PC-3 (cell line): Measurements from ENCODE around the gene WHRN. TPM values are rescaled to one million over a fixed set of nuclear protein-coding genes. Genes with fewer than 3 reads are reported as not detected.

Experiments used
- ATAC-seq: fragments of 200-7000 bp; cut with Tn5 transposase; 2 replicates; pipeline ENCODE4 v1.9.1; 2020; ENCODE audit warnings: mild to moderate bottlenecking, moderate library complexity
- BruUV-seq: library from RNA; stranded (reverse); fragments of 400-500 nt; replicated peaks from 2 replicates; lab custom pipeline; 2021; lab: Mats Ljungman, UMichigan
- CTCF ChIA-PET: fragments of 300-600 bp; sonication (Branson Sonifier 250); formaldehyde crosslinking; loops from one replicate; lab custom pipeline; 2022; ENCODE audit warnings: antibody characterized with exemption; lab: Charles Lee
- POLR2A ChIA-PET: fragments of 300-600 bp; sonication (Branson Sonifier 250); formaldehyde crosslinking; loops from one replicate; lab custom pipeline; 2022; ENCODE audit warnings: antibody characterized with exemption; ENCODE audit not compliant: unreplicated experiment; lab: Charles Lee
- DNase-seq: peaks from one replicate; pipeline ENCODE4 v3.0.0-alpha.2; 2015
- H2AFZ ChIP-seq: fragments of 300-600 bp; sonication (generic); 2 replicates; pipeline ENCODE4 v1.6.0; 2016; ENCODE audit warnings: antibody characterized with exemption, low read length
- H3F3A ChIP-seq: fragments of 300-600 bp; sonication (generic); one replicate; pipeline ENCODE4 v1.6.0; 2017; ENCODE audit warnings: antibody characterized with exemption, low read length, control low read depth, mild to moderate bottlenecking; ENCODE audit not compliant: unreplicated experiment
- H3K27ac ChIP-seq: fragments of 300-600 bp; sonication (generic); 2 replicates; pipeline ENCODE4 v1.5.1; 2016; ENCODE audit warnings: mild to moderate bottlenecking, low read length
- H3K27me3 ChIP-seq: fragments of 300-600 bp; sonication (generic); 2 replicates; pipeline ENCODE4 v1.6.1; 2016; ENCODE audit warnings: low read length, mixed read lengths
- H3K36me3 ChIP-seq: fragments of 300-600 bp; sonication (generic); 2 replicates; pipeline ENCODE4 v1.6.1; 2016; ENCODE audit warnings: low read depth, mixed run types, low read length, mixed read lengths
- H3K4me1 ChIP-seq: fragments of 300-600 bp; sonication (generic); 2 replicates; pipeline ENCODE4 v1.5.1; 2016; ENCODE audit warnings: low read length; ENCODE audit not compliant: insufficient read depth
- H3K4me2 ChIP-seq: fragments of 300-600 bp; sonication (generic); 2 replicates; pipeline ENCODE4 v1.6.0; 2016; ENCODE audit warnings: low read length
- H3K4me3 ChIP-seq: fragments of 300-600 bp; sonication (generic); 2 replicates; pipeline ENCODE4 v1.5.1; 2016; ENCODE audit warnings: mild to moderate bottlenecking, low read length, mixed read lengths
- H3K79me2 ChIP-seq: fragments of 300-600 bp; sonication (generic); 2 replicates; pipeline ENCODE4 v1.6.1; 2017; ENCODE audit warnings: low read length, mixed read lengths
- H3K9ac ChIP-seq: fragments of 300-600 bp; sonication (generic); 2 replicates; pipeline ENCODE4 v1.6.0; 2016; ENCODE audit warnings: mild to moderate bottlenecking, low read length
- H3K9me2 ChIP-seq: fragments of 300-600 bp; sonication (generic); replicated peaks from 2 replicates; pipeline ENCODE4 v1.6.1; 2016; ENCODE audit warnings: mixed run types, low read length, mixed read lengths
- H3K9me3 ChIP-seq: fragments of 300-600 bp; sonication (generic); 2 replicates; pipeline ENCODE4 v1.6.1; 2016; ENCODE audit warnings: low read length, mixed read lengths
- H4K20me1 ChIP-seq: fragments of 300-600 bp; sonication (generic); 2 replicates; pipeline ENCODE4 v1.6.1; 2016; ENCODE audit warnings: low read length, mixed read lengths
- EZH2 ChIP-seq: fragments of 300-600 bp; sonication (generic); IDR thresholded peaks from one replicate; pipeline ENCODE4 v1.6.1; 2017; ENCODE audit warnings: antibody characterized with exemption, mild to moderate bottlenecking, low read length; ENCODE audit not compliant: unreplicated experiment
- EZH2phosphoT487 ChIP-seq: fragments of 300-600 bp; sonication (generic); IDR thresholded peaks from 2 replicates; pipeline ENCODE4 v1.6.1; 2018; ENCODE audit warnings: mild to moderate bottlenecking, antibody characterized with exemption, low read length, borderline replicate concordance
- intact Hi-C: fragments of 100-400 bp; cut with micrococcal nuclease; formaldehyde crosslinking; loops from 2 replicates; pipeline ENCODE4 v1.9.0; 2023
- total RNA-seq: library from RNA; depleted of rRNA; stranded (reverse); fragments of >200 nt; gene quantifications from 2 replicates; pipeline ENCODE4 v1.2.3, GENCODE V29; 2014
- TF ChIP-seq, protein P1 (sequence below): fragments of 300-600 bp; sonication (generic); conservative IDR thresholded peaks from 2 replicates; pipeline ENCODE4 v1.5.1; 2017; ENCODE audit warnings: antibody characterized with exemption, low read depth, mild to moderate bottlenecking, low read length

The WHRN gene
- total RNA-seq, 1 experiment from 2014 or later, result 10.5 TPM

DNA sequence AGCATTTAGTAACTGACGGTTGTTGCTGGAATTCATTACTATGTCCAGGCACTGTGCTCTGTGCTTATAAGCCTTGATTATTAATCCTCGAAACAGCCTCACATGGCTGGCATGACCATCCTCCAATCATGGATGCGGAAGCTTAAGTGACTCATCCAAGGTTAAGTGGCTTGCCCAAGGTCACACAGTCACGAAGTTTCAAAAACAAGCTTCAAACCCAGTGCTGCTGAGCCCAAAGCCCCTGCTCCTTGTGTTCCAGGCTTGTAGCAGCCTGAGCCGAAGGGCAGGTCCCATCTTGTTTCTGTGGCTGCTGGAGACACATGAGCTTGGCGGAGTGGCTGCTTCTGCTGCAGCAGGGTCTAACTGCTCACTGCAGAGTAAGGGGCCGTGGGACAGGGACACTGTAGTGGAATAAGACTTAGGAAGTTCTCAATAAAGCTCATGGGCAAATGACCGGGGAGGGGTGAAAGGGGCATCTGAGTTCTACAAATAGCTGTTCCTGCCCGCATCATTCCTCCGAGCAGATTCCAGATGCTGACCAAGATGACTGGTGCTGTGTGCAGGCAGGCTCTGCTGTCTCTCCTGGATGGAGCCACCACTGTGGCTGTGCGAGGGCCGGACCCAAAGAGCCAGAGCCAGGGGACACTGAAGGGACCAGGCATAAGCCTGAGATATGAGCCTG, 32.4 kb downstream of the WHRN start:
- H3K4me1 ChIP-seq, result no peaks in the 10 kb centered on the region
- no peaks in the 10 kb centered on the region for H3F3A ChIP-seq
- H3K9me2 ChIP-seq, result no peaks in the 10 kb centered on the region
- intact Hi-C loops, result no loop called here
- DNase-seq (no peak), ATAC-seq (no peak)
- no peaks in the 10 kb centered on the region for H3K27me3 ChIP-seq
- BruUV-seq, result no TSS peak
- no peak overlapping the region for H2AFZ ChIP-seq
- H3K9ac ChIP-seq, result no peak overlapping the region
- H3K9me3 ChIP-seq, result no peaks in the 10 kb centered on the region
- H3K4me3 ChIP-seq, result no peak overlapping the region
- no peaks in the 10 kb centered on the region for H4K20me1 ChIP-seq
- POLR2A ChIA-PET, result no interaction called here
- no peak overlapping the region for H3K4me2 ChIP-seq
- no peak overlapping the region for H3K27ac ChIP-seq
- no peaks in the 10 kb centered on the region for H3K36me3 ChIP-seq
- TF ChIP-seq, protein P1, sequence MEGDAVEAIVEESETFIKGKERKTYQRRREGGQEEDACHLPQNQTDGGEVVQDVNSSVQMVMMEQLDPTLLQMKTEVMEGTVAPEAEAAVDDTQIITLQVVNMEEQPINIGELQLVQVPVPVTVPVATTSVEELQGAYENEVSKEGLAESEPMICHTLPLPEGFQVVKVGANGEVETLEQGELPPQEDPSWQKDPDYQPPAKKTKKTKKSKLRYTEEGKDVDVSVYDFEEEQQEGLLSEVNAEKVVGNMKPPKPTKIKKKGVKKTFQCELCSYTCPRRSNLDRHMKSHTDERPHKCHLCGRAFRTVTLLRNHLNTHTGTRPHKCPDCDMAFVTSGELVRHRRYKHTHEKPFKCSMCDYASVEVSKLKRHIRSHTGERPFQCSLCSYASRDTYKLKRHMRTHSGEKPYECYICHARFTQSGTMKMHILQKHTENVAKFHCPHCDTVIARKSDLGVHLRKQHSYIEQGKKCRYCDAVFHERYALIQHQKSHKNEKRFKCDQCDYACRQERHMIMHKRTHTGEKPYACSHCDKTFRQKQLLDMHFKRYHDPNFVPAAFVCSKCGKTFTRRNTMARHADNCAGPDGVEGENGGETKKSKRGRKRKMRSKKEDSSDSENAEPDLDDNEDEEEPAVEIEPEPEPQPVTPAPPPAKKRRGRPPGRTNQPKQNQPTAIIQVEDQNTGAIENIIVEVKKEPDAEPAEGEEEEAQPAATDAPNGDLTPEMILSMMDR, result no peak
- no peak for TF ChIP-seq EZH2
- TF ChIP-seq EZH2phosphoT487, result no peak
- CTCF ChIA-PET, result no interaction called here
- H3K79me2 ChIP-seq, result no peaks in the 10 kb centered on the region

- Histone ChIP-seq H3F3A (no peaks in the 10 kb centered on the region), H3K4me1 (no peaks in the 10 kb centered on the region), H3K9me3 (no peaks in the 10 kb centered on the region), H4K20me1 (no peaks in the 10 kb centered on the region), H3K4me3 (no peak overlapping the region), H3K9me2 (no peaks in the 10 kb centered on the region), H3K9ac (no peak overlapping the region), H3K4me2 (no peak overlapping the region), H3K79me2 (no peaks in the 10 kb centered on the region), H3K36me3 (no peaks in the 10 kb centered on the region), H3K27me3 (no peaks in the 10 kb centered on the region), H3K27ac (no peak overlapping the region), H2AFZ (no peak overlapping the region)
- ChIA-PET CTCF (no interaction called here), POLR2A (no interaction called here)
- BruUV-seq, result no TSS peak
- intact Hi-C loops, result no loop called here
- no peak for TF ChIP-seq EZH2phosphoT487
- TF ChIP-seq, protein P1, result no peak
- TF ChIP-seq EZH2, result no peak
- DNase-seq (no peak), ATAC-seq (no peak)
Observed at GRCh38 chr9:114471157-114471556, 34.1 kb downstream of the WHRN start.

- H3K36me3 ChIP-seq, result no peaks in the 10 kb centered on the region
- no peaks in the 10 kb centered on the region for H3F3A ChIP-seq
- ChIA-PET POLR2A (no interaction called here), CTCF (no interaction called here)
- no peak for ATAC-seq
- H2AFZ ChIP-seq, result no peak overlapping the region
- H3K9ac ChIP-seq, result no peak overlapping the region
- no peaks in the 10 kb centered on the region for H4K20me1 ChIP-seq
- H3K79me2 ChIP-seq, result no peaks in the 10 kb centered on the region
- intact Hi-C loops, result no loop called here
- H3K27ac ChIP-seq, result no peak overlapping the region
- no peak overlapping the region for H3K4me3 ChIP-seq
- H3K4me2 ChIP-seq, result no peak overlapping the region
- no peaks in the 10 kb centered on the region for H3K27me3 ChIP-seq
- no peak for DNase-seq
- H3K9me2 ChIP-seq, result no peaks in the 10 kb centered on the region
- no peaks in the 10 kb centered on the region for H3K4me1 ChIP-seq
- TF ChIP-seq, protein P1, result no peak
- H3K9me3 ChIP-seq, result no peaks in the 10 kb centered on the region
- BruUV-seq, result no TSS peak
Observed at GRCh38 chr9:114470581-114470980, 34.7 kb downstream of the WHRN start.
